GM12892 (cell line): Measurements from ENCODE around the gene HAPLN2.

ENCODE experiments used
- POLR2A ChIP-seq: IDR thresholded peaks from 2 replicates; pipeline ENCODE4 v1.6.1; 2011; ENCODE audit warnings: low read depth, low read length, control low read depth
- POLR2AphosphoS5 ChIP-seq: IDR thresholded peaks from 2 replicates; pipeline ENCODE4 v1.6.1; 2011; ENCODE audit warnings: low read depth, low read length, control low read depth
- TAF1 ChIP-seq: IDR thresholded peaks from 2 replicates; pipeline ENCODE4 v1.6.1; 2011; ENCODE audit warnings: low read depth, mild to moderate bottlenecking, control low read depth, low read length, borderline replicate concordance

DNA sequence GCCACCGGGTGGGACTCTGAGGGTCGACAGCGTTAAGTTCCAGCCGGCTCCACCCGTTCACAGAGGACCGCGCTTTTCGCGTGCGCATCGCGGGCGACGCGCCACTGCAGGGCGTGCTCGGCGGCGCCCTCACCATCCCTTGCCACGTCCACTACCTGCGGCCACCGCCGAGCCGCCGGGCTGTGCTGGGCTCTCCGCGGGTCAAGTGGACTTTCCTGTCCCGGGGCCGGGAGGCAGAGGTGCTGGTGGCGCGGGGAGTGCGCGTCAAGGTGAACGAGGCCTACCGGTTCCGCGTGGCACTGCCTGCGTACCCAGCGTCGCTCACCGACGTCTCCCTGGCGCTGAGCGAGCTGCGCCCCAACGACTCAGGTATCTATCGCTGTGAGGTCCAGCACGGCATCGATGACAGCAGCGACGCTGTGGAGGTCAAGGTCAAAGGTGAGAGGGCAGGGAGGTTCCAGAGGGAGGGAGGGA lies 27.6 kb downstream of the HAPLN2 start:
- TF ChIP-seq TAF1 (no peak), POLR2AphosphoS5 (no peak), POLR2A (no peak)
